GM21528 (cell line): Measurements from ENCODE around the gene EXOC6.

Source experiments
- ATAC-seq: cut with Tn5 transposase; IDR thresholded peaks from one replicate; pipeline ENCODE4 v1.9.1; 2021; ENCODE audit warnings: mild to moderate bottlenecking, moderate library complexity; ENCODE audit not compliant: unreplicated experiment, low FRiP score

EXOC6 gene

GRCh38 chr10:93061594-93062513 is 213.5 kb downstream of the EXOC6 start:
- ATAC-seq: no peak

GRCh38 chr10:93062514-93063143 is 214.3 kb downstream of the EXOC6 start:
- no peak for ATAC-seq

- no peak for ATAC-seq
Observed at GRCh38 chr10:93063144-93063976, 215.0 kb downstream of the EXOC6 start.

- no peak for ATAC-seq
Observed at GRCh38 chr10:93063977-93064660, 215.8 kb downstream of the EXOC6 start.

GRCh38 chr10:93064874-93065660 is 216.7 kb downstream of the EXOC6 start:
- no peak for ATAC-seq

GRCh38 chr10:93065675-93066543 is 217.6 kb downstream of the EXOC6 start:
- ATAC-seq: no peak

- ATAC-seq: no peak
Observed at GRCh38 chr10:93066544-93066913, 218.2 kb downstream of the EXOC6 start.

GRCh38 chr10:93067443-93068365 is 219.4 kb downstream of the EXOC6 start:
- ATAC-seq: no peak

GRCh38 chr10:93068411-93069244 is 220.3 kb downstream of the EXOC6 start:
- no peak for ATAC-seq

GRCh38 chr10:93069245-93069561 is 220.9 kb downstream of the EXOC6 start:
- ATAC-seq: no peak

- ATAC-seq: no peak
Observed at GRCh38 chr10:93070378-93071176, 222.3 kb downstream of the EXOC6 start.

GRCh38 chr10:93071177-93071472 is 222.8 kb downstream of the EXOC6 start:
- ATAC-seq: no peak

GRCh38 chr10:93071674-93072224 is 223.4 kb downstream of the EXOC6 start:
- ATAC-seq: no peak

- ATAC-seq: no peak
Observed at GRCh38 chr10:93072225-93072712, 223.9 kb downstream of the EXOC6 start.

GRCh38 chr10:93072713-93073538 is 224.6 kb downstream of the EXOC6 start:
- ATAC-seq: no peak
